GM12875 (cell line): ENCODE data around the gene OR10H3.

ENCODE experiments used
- H3K4me3 ChIP-seq: one replicate; pipeline ENCODE4 v1.5.1; 2011; ENCODE audit warnings: low read depth, low read length, control low read depth
- CTCF ChIP-seq: IDR thresholded peaks from 2 replicates; pipeline ENCODE4 v1.5.1; 2011; ENCODE audit warnings: low read depth, mild to moderate bottlenecking, control low read depth, inconsistent platforms, low read length, moderate library complexity, borderline replicate concordance; ENCODE audit not compliant: insufficient read depth

OR10H3 gene

GRCh38 chr19:15737722-15738121, at the start of gene OR10H3:
TSS of gene OR10H3 (plus strand) at chr19:15737985. CDS start at chr19:15741393, 3,408 bp downstream.
- TF ChIP-seq CTCF = no peak
- no peak within 1 kb of the TSS for H3K4me3 ChIP-seq

- H3K4me3 ChIP-seq = no peak overlapping the region
- TF ChIP-seq CTCF = no peak
Measured at GRCh38 chr19:15696654-15697194, 41.1 kb upstream of the OR10H3 start.

- no peak for TF ChIP-seq CTCF
- no peak overlapping the region for H3K4me3 ChIP-seq
Measured at GRCh38 chr19:15701757-15702533, 35.8 kb upstream of the OR10H3 start.

- no peak overlapping the region for H3K4me3 ChIP-seq
- no peak for TF ChIP-seq CTCF
Measured at GRCh38 chr19:15702534-15702930, 35.3 kb upstream of the OR10H3 start.

- TF ChIP-seq CTCF = no peak
- no peak overlapping the region for H3K4me3 ChIP-seq
Measured at GRCh38 chr19:15714638-15715037, 23.1 kb upstream of the OR10H3 start.

GRCh38 chr19:15715642-15716041, 22.1 kb upstream of the OR10H3 start:
- no peak overlapping the region for H3K4me3 ChIP-seq
- no peak for TF ChIP-seq CTCF

GRCh38 chr19:15717809-15718208, 20.0 kb upstream of the OR10H3 start:
- TF ChIP-seq CTCF = no peak
- H3K4me3 ChIP-seq = no peak overlapping the region
